Erythroblast (primary cell): ENCODE data around the gene EPHA1.
"Not testable (repeated sequence)": the region's sequence is repeated elsewhere in the genome, so short reads cannot be mapped to it uniquely, and the experiment has no call there.

Source experiments
- DNase-seq, 2 experiments: peaks; one replicate each; lab custom pipeline; 2025; lab: John Stamatoyannopoulos, UW
- GATA1 ChIP-seq: IDR thresholded peaks from 2 replicates; pipeline ENCODE4 v1.6.1; 2011; ENCODE audit warnings: low read depth, mild to moderate bottlenecking, control low read depth, low read length, moderate library complexity
- POLR2A ChIP-seq: IDR thresholded peaks from 2 replicates; pipeline ENCODE4 v1.6.1; 2011; ENCODE audit warnings: mild to moderate bottlenecking, low read length

The EPHA1 gene

DNA sequence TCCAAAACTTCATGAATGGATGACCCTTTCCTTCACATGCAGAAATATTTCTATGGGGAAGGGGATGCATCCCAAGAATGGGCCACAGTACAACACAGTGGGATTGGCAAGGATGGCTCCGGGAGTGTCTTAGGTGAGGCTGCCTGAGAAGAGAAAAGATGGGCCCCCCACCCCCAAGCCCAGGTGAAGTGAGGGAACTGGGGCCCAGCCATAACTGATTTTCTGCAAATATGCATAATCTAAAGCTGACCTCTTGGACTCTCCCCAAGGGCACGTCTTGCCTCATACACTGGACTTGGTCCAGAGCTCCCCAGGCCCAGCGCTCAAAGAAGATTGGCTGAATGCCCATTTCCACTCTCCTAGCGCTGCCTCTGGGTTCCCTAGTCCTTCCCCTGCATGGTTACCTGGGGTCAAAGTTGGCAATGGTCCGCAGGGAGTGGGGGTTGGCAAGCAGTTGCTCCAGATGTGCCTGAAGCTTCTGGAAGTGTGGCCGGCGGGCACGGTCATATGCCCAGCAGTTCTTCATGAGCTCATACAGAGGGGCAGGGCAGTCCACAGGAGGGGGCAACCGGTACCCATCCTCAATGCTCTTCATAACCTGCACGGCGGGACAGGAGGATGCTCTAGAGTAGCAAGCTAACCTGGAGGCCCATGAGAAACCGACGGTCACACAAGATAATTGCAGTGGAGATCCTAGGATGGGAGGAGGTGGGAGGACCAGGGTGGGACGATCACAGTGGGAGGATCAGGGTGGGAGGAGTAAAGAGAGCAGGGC, 15.2 kb downstream of the EPHA1 start:
- TF ChIP-seq GATA1 (no peak), POLR2A (no peak)
- no peak for DNase-seq

DNA sequence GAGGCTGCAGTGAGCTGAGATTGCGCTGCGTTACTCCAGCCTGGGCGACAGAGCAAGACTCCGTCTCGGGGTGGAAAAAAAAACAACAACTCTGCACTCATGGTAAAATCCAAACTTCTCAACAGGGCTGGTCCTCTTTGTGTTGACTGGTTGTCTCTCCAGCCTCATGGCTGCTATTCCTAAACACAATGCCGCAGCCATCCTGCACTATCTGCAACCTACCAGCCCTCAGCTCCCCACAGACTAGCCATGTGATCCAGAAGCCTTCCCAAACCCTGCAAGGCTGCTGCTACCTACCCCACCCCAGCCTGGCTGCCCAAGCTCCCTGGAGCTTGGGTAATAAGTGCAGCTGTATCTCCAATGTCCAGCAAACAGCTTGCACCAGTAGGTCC, 15.8 kb downstream of the EPHA1 start:
- TF ChIP-seq POLR2A (no peak), GATA1 (no peak)
- no peak for DNase-seq

DNA sequence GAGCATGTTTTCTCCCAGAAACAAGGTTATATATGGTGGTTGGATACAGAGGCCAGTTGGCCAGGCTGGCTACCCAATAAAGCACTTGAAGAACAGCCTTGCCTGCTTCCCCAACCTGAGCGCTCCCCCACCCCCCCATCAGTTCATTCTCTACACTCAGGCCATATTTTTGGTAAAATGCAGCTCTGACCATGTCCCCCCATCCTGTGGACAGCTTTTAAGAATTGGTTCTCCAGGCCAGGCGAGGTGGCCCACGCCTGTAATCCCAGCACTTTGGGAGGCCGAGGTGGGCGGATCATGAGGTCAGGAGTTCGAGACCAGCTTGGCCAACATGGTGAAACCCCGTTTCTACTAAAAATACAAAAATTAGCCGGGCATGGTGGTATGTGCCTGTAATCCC, 16.2 kb downstream of the EPHA1 start:
- DNase-seq: not testable (repeated sequence)

DNA sequence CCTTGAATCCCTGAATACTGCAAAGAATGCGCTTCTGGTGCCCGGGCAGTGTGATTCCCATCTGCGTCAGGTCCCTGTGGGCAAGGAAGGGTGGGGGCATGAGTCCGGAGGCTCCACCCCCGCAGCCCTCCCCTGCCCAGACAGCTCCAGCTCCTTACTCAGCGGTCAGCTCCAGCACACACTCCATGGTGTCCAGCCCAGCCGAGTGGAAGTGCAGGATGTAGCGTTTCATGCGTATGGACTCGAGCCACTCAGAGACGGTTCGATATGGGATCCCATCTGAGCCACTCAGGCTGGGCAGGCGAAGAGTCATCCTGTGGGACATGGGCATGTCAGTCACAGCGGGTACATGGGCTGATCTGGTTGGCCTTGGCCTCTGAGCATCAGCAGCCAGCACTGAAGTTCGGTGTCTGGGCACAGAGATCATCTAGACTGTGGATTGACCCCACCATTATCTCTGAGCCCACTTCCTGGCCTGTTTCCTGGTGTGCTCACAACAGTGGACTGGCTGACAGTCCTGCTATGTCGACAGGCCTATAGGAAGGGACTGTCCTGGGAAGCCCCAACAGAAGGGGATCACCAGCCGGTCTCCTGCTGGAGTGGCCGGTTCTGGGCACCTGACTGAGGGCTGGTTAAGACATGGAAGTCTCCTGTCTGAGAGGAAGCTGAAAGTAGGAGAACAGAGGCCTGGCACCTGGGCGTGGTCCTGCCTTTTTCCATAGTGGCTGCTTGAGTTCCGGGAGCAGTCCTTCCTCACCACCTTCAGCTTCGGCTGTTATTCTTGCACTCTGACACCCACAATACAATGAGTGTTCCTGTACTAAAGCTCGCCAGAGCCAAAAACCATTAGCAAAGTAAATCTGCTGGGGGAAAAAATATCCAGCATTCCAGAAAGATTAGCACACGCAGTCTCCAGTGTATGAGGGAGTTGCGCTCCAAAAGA, 16.9 kb downstream of the EPHA1 start:
- no peak for TF ChIP-seq POLR2A
- no peak for TF ChIP-seq GATA1
- DNase-seq: no peak

DNA sequence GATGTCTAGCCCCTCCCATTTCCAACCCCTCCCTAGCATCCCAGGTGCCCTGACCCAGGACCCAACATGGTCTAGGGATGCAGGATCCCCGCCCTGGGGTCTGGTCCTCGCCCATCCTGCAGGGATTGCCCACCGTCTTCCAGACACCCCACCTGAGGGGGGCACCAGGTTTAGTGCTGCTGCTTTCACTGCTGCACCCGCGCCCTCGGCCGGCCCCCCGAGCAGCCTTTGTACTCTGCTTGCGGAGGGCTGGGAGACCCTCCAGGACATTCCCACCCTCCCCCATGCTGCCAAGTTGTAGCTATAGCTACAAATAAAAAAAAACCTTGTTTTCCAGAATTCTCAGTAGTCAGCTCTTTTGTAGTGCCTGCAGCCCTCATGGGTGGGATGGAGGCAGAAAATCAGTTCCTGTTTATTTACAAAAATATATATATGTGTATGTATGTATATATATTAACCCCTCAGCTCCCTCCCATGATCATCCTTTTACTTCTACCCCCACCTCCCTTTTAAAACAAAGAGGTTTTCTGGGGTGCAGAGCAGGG, 17.8 kb downstream of the EPHA1 start:
- DNase-seq: no peak

DNA sequence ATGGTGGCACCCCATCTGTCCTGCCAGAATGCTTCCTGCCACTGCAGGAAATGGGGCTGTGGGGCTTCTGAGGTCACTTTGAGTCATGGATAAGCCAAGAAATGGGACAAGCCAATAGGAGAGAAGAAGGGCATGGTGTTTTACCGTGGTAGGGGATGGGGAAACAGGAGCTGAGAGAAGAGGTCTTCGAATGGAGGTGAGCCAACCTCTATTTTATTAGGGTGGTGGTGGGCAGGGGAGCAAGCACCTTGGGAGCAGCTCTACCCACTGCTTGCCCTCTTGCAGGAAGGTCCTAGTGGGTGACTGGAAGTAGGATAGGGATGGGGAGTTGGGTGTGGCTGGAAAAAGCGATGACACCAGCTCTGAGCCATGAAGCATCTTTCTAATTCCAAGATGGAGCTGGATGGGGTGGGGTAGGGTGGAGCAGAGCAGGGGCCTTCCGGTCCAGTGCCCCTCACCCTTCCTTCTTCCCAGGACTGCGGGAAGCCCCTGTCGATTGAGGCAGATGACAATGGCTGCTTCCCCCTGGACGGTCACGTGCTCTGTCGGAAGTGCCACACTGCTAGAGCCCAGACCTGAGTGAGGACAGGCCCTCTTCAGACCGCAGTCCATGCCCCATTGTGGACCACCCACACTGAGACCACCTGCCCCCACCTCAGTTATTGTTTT, 18.4 kb downstream of the EPHA1 start:
- TF ChIP-seq POLR2A (no peak), GATA1 (no peak)
- DNase-seq: no peak

More for the DNA sequence above, 17.8 kb downstream of the EPHA1 start:
- no peak for TF ChIP-seq POLR2A
- no peak for TF ChIP-seq GATA1

DNA sequence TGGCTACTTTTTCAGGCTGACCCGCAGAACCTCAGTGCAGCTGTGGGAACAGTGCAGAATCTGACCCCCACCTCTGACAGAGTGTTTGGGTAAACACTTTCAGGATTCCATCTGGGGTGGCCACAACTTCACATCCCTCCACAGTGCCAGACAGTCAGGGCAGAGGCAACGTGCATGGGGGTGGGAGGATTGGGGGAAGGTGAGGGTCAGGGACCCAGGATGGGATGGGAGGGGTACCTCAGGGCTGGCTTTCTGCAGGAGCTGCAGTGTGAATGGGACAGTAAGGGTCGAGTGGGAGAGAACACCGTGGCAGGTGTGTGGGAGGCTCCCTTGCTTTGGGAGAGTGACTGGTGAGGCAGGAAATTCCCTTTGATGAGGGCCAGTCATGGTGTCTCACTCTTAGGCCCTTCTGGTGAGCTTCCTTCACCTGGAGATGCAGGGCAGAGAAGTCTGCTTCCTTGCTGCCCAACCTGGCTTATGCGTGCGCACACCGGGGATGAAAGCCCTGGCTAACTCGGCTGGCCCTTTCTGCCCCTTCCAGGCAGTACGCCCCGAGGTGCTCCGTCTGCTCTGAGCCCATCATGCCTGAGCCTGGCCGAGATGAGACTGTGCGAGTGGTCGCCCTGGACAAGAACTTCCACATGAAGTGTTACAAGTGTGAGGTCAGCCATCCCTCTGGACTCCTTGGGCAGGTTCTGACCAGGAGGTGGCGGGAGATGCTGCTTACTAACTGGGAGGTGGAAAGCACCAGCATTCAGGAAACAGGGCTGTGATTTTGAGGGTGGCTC, 19.1 kb downstream of the EPHA1 start:
- TF ChIP-seq GATA1: no peak
- no peak for DNase-seq

DNA sequence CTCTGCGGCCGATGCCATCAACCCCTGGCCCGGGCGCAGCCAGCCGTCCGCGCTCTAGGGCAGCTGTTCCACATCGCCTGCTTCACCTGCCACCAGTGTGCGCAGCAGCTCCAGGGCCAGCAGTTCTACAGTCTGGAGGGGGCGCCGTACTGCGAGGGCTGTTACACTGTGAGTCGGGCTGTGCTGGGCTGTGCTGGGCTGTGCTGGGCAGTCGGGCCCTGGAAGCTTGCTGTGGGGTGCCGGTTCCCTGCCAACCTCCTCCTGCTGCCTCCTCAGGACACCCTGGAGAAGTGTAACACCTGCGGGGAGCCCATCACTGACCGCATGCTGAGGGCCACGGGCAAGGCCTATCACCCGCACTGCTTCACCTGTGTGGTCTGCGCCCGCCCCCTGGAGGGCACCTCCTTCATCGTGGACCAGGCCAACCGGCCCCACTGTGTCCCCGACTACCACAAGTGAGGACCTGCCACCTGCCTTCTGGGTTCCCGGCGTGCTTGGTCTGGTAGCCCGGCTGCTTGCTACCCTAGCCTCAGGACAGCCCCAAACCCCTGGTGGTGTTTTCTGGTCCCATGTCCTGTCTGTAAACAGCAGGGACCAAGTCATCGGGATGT, 20.1 kb downstream of the EPHA1 start:
- no peak for TF ChIP-seq GATA1
- no peak for TF ChIP-seq POLR2A
- DNase-seq: no peak

DNA sequence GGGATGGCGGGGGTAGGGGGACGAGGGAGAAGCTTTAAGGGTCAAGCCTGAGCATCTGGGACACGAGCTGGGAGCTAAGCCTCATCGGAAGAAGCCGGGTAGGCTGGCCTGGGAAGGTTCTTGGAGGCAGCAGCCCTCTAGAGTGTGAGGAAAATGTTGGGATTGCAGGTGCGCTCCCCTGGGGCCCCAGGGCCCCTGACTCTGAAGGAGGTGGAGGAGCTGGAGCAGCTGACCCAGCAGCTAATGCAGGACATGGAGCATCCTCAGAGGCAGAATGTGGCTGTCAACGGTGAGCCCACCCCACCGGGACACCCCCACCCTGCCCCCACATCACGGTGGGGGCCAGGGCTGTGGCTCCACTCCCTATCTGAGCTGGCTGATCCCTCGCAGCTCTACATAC, 20.6 kb downstream of the EPHA1 start:
- no peak for DNase-seq
- TF ChIP-seq POLR2A (no peak), GATA1 (no peak)

DNA sequence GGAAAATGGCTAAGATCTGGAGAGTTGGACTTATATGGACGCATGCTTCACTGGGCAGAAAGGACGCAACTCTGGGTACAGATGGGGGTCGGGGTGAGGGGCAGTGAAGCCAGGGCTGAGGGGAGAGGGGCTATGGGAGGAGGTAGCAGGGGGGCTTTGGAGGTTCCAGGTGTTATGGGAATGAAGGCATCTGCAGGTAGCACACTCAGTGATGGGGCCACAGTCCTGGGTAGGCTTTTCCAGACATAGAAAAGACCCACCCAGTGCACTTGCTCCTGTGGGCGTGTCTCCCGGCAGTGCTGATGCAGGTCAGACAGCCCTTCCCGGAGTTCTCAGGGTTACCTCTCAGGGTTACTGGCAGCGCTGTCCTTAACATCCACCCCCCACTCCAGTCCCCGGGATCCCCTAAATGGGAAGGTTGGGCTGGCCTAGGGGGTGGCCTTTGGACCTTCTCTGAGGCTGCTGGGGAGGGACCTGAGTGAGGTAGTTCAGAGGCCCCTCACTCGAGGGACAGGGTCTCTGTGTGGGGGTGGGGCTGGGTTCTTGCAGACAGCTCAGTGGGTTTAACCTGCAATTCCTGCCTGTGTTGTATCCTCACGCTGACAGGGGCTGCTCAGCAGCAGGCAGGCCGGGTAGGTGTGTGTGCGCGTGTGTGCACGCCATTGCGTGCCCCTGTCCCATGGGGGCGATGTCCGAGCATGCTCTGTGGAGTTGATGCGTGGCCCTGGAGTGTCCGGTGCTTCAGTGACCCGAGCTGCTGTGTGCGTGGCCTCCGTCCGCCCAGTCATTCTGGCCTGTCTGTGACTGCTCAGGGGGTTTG, 21.3 kb downstream of the EPHA1 start:
- TF ChIP-seq GATA1 (no peak), POLR2A (no peak)
- no peak for DNase-seq

DNA sequence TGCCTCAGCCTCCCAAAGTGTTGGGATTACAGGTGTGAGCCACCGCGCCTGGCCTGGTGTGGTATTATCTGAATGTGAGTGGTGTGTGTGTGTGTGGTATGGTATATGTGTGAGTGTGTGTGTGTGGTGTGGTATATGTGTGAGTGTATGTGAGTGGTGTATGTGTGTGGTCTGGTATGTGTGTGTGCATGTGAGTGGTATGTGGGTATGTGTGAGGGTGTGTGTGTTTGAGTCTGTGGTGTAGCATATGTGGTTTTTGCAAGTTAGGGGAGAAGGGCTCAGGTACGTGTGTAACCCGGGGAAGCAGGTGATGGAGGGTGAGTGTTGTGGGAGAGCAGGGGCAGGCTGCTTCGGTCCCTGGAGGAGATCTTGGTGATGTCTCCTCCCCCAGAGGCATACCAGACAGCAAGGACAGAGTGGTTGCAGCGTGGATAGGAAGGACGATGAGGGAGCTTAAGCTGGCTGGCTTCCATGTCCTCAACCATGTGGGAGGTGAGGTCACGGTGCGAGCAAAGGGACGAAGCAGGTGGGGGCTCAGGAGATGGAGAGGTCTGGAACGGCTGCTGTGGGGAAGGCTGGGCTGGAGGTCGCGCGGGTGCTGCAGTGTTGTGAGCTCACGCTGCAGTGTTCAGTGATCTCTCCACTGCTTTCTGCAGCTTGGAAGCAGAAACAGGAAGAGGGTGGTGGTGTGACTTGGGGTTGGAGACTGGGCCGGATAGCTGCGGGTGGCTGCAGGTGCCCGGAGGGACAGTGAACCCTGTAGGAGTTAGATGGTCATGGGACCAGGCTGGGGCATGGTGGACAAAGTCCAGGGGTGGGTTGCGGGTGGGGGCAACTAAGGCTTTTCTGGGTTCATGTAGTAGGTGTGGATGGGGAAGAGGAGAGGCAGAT, 22.5 kb downstream of the EPHA1 start:
- TF ChIP-seq POLR2A (no peak), GATA1 (no peak)
- no peak for DNase-seq
